GM18519 (cell line): ENCODE results near the gene LCE3A.
"Not testable (repeated sequence)": the region's sequence is repeated elsewhere in the genome, so short reads cannot be mapped to it uniquely, and the experiment has no call there.

Experiments
- ATAC-seq: cut with Tn5 transposase; IDR thresholded peaks from one replicate; pipeline ENCODE4 v1.9.1; 2021; ENCODE audit warnings: mild to moderate bottlenecking, moderate library complexity; ENCODE audit not compliant: unreplicated experiment, low FRiP score

LCE3A gene

GRCh38 chr1:152622803-152623202 lies at the start of gene LCE3A:
Gene LCE3A (minus strand): TSS chr1:152623103. CDS start chr1:152623103, 0 bp downstream.
- no peak for ATAC-seq

- ATAC-seq, result no peak
These were observed 44.7 kb upstream of the LCE3A start for GRCh38 chr1:152667648-152668047.

- ATAC-seq, result not testable (repeated sequence)
These were observed 43.3 kb upstream of the LCE3A start for GRCh38 chr1:152666171-152666570.

GRCh38 chr1:152663098-152663497 lies 40.2 kb upstream of the LCE3A start, which contains the start of gene LCE2D:
Gene LCE2D (plus strand): TSS chr1:152663380. CDS start chr1:152664106, 726 bp downstream.
- ATAC-seq, result no peak

GRCh38 chr1:152658649-152659048 lies 35.7 kb upstream of the LCE3A start:
- ATAC-seq, result no peak

GRCh38 chr1:152657677-152658076 lies 34.8 kb upstream of the LCE3A start:
- no peak for ATAC-seq

- no peak for ATAC-seq
These were observed 33.6 kb upstream of the LCE3A start for GRCh38 chr1:152656459-152656858.

GRCh38 chr1:152654110-152654509 lies 31.2 kb upstream of the LCE3A start:
- ATAC-seq, result no peak

GRCh38 chr1:152646656-152647055 lies 23.8 kb upstream of the LCE3A start:
- no peak for ATAC-seq

GRCh38 chr1:152645146-152645545 lies 22.2 kb upstream of the LCE3A start:
- ATAC-seq, result no peak

GRCh38 chr1:152643945-152644344 lies 21.0 kb upstream of the LCE3A start:
- no peak for ATAC-seq

- ATAC-seq, result no peak
These were observed 17.4 kb upstream of the LCE3A start for GRCh38 chr1:152640351-152640750.

GRCh38 chr1:152630596-152630995 lies 7.7 kb upstream of the LCE3A start:
- no peak for ATAC-seq

GRCh38 chr1:152626744-152627143 lies 3.8 kb upstream of the LCE3A start:
- ATAC-seq, result no peak

- no peak for ATAC-seq
These were observed 421 bp upstream of the LCE3A start for GRCh38 chr1:152623203-152623844.

GRCh38 chr1:152621993-152622392 lies 910 bp downstream of the LCE3A start:
- ATAC-seq, result no peak

GRCh38 chr1:152613511-152613910 lies 9.4 kb downstream of the LCE3A start, which contains the start of gene LCE3B:
Gene LCE3B (plus strand): TSS chr1:152613811. CDS start chr1:152613811, 0 bp downstream.
- no peak for ATAC-seq

GRCh38 chr1:152599934-152600333 lies 23.0 kb downstream of the LCE3A start, which contains the start of gene LCE3C:
Gene LCE3C (plus strand): TSS chr1:152600234. CDS start chr1:152600732, 498 bp downstream.
- ATAC-seq, result no peak

- no peak for ATAC-seq
These were observed 25.9 kb downstream of the LCE3A start for GRCh38 chr1:152596986-152597385.

GRCh38 chr1:152585586-152585985 lies 37.3 kb downstream of the LCE3A start:
- no peak for ATAC-seq

GRCh38 chr1:152582647-152583046 lies 40.3 kb downstream of the LCE3A start:
- no peak for ATAC-seq

- no peak for ATAC-seq
These were observed 42.5 kb downstream of the LCE3A start, which contains the start of gene LCE3D for GRCh38 chr1:152580433-152580832. Gene LCE3D (minus strand): TSS chr1:152580516. CDS start chr1:152579936, 580 bp downstream.
